Adrenal gland (tissue), 5 donors: ENCODE measurements around the gene GRM5.

Experiments used
- POLR2A ChIP-seq, 2 donors: fragments of 450-650 bp; IDR thresholded peaks; one replicate each; pipeline ENCODE4 v1.6.1; 2017; ENCODE audit warnings: antibody characterized with exemption in 2 of 2, mild to moderate bottlenecking in 2 of 2, moderate library complexity in 1 of 2
- TF ChIP-seq, protein P1 (sequence below), 6 experiments: fragments of 450-650 bp in 4 of 6; fragments of 200-600 bp in 2 of 6; sonication (generic) in 1 of 6; IDR thresholded peaks; 1 replicate in 5 of 6; 2 replicates in 1 of 6; pipeline versions ENCODE4 v1.5.1 to v1.8.0; 2016 to 2021; ENCODE audit warnings: antibody characterized with exemption in 6 of 6, mild to moderate bottlenecking in 2 of 6, moderate library complexity in 1 of 6
- donor health status: DM: no; HTN: no; CAD: no.

DNA sequence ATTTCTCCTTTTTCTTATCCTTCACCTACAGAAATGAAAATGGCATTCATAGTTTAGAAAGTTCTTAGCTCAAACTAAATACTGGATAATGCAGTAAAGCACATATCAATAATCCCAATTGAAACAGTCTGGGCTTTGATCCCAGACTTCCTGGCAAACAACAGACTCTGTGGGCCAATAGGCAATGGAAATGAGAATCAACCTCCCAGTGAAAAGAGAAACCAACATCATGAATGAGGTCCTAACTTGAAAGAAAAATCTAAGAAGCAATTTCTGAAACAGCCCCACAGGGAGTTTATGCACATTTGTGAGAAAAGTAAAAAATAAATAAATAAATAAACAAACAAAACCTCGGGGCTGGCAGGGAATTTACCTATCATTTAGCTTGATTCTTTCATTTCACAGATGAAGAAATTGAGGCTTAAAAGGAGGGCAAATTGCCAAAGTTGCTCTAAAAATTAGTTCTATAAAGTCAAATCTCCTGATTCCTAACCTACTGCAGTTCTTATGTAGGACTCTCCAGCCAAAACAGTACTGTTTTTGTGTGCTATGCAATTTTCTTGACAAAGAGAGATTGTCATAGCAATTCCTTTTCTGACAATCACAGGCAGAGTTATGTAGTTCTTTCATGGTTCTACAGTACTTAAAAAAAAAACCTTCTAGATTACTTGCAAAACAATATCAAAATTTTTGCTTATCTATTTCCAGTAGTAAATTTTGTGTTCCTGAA is 265.8 kb downstream of the GRM5 start:
- TF ChIP-seq, protein P1, sequence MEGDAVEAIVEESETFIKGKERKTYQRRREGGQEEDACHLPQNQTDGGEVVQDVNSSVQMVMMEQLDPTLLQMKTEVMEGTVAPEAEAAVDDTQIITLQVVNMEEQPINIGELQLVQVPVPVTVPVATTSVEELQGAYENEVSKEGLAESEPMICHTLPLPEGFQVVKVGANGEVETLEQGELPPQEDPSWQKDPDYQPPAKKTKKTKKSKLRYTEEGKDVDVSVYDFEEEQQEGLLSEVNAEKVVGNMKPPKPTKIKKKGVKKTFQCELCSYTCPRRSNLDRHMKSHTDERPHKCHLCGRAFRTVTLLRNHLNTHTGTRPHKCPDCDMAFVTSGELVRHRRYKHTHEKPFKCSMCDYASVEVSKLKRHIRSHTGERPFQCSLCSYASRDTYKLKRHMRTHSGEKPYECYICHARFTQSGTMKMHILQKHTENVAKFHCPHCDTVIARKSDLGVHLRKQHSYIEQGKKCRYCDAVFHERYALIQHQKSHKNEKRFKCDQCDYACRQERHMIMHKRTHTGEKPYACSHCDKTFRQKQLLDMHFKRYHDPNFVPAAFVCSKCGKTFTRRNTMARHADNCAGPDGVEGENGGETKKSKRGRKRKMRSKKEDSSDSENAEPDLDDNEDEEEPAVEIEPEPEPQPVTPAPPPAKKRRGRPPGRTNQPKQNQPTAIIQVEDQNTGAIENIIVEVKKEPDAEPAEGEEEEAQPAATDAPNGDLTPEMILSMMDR (IDR thresholded peaks at IDR 0.05): no peak
- no peak for TF ChIP-seq POLR2A (IDR thresholded peaks at IDR 0.05)
